HG03066 (cell line): Measurements from ENCODE around the gene PLA2G4A.

Source experiments
- ATAC-seq: cut with Tn5 transposase; IDR thresholded peaks from one replicate; pipeline ENCODE4 v1.9.1; 2021; ENCODE audit warnings: low read depth; ENCODE audit not compliant: unreplicated experiment

PLA2G4A gene

GRCh38 chr1:186966456-186966855 is 137.7 kb downstream of the PLA2G4A start:
- ATAC-seq = no peak

DNA sequence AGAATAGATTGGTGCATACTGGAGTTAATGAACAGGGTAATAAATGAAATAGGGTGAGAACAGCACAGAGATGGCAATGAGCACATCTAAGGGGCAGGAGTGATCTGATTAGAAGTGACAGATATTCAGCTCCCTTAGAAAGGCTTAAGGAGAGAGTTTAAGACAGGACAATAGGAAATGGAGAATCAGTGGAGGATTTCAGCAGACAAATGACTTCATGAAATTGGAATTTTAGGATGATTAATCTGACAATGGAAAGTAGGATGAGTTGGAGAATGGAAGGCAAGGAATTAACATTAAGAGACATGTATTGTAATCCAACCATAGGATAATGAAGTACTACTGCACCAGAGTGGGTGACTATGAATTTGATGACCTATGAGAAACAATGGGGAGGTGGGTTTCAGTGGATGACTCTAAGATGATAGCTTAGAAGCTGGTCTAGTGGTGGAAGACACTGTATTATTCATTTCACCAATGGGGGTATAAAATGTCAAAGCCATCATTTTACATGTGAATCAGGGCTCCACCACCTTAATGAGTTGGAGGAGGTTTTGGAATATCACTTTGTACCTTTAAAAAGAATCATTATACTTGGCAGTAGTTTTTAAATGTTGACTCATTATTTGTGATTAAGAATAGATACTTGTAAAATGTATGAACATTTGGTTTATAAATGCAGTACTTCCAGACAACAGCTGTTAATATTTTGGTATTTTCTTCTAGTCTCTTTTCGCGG is 139.1 kb downstream of the PLA2G4A start:
- no peak for ATAC-seq

DNA sequence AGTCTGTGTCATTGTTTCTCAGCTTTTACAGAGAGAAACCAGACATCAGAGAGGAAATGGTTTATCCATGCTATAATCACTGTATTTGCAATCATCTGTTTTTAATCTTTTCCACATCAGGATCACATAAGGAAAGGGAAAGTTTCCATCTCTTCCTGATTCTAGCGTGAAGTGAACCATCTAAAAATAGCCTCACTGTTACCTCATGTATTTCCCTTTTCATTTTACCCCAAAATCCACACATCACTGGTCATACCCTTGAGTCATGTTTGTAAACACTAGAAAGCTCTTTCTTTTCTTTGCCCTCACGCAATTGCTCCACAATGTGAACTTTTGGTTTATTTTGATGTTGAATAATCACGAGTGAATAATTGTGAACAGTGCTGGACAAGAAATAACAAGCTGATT is 146.0 kb downstream of the PLA2G4A start:
- no peak for ATAC-seq

- no peak for ATAC-seq
These were observed 146.5 kb downstream of the PLA2G4A start for GRCh38 chr1:186975220-186975619.

DNA sequence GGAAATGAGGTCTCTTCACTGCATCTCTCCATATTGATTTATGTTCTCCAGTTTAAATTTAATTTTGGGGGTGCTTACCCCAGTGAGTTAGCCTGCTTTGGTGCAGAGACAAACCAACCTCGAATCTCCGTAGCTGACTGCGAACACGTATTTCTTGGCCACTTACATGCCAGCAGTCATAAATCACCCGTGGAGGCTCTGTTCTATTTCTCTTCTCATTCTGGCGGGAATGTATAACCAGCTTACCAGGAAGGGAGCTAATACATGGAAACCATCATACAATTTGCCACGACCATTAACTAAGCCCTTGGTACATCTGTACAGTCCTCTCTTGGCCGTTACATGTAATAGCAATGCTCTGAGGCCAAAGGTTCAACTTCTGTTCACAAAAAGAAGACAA is 148.0 kb downstream of the PLA2G4A start:
- ATAC-seq = no peak

- no peak for ATAC-seq
These were observed 148.7 kb downstream of the PLA2G4A start for GRCh38 chr1:186977266-186977957.

DNA sequence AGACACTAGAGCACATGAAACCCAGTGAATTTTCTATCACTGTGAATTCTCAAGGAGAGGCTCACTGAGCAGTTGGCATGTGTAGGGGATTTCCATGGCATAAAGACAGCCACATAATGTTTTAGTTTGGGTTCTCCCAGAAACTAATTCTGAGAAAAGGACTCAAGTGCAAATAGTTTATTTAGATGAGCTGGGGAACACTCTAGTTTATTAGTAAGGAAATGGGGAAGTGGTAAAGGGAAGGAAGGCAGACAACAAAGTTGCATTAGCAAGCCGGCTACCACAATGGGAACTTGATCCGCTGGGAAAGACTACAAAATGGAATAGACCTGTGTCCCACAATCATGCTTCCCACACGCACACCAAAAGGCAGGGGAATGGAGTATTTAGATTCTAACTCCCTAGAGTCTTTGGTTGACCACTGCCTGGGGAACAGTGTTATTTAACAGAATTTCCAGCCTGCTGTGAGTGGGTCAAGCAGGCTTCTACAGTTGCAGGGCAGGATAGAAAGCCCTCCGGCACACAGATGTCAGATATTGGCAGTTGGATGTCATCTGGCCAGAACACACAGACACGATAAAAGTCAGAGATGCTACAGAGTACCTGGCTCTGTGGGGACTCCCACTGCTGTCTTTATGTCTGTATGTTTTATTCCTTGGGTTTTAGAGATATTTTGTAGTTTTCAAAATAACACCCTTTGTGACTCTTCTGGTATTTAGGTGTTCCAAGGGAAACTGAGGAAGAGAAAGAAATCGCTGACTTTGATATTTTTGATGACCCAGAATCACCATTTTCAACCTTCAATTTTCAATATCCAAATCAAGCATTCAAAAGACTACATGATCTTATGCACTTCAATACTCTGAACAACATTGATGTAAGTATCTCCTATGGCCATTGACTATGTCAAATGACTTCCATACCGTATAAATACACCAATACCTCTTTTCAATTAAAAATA is 150.1 kb downstream of the PLA2G4A start:
- ATAC-seq = no peak

GRCh38 chr1:186980400-186980799 is 151.7 kb downstream of the PLA2G4A start:
- ATAC-seq = no peak

DNA sequence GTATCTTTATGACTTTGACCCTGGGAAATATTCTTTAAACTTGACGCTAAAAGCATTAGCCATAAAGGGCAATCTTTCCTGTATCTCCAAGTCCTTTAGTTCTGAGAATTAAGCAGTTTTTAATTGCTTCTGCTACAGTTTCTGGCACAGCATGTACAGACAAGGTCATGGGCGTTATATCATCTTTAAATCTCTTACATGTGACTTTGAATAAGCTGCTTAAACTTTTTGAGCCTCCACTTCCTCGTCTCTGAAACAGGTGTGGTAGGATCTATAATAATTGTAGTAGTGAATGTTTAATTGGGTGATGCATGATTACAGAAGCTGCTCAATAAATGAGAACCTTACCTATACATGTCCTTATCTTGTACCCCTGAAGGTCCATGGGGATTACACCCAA is 153.4 kb downstream of the PLA2G4A start:
- no peak for ATAC-seq

DNA sequence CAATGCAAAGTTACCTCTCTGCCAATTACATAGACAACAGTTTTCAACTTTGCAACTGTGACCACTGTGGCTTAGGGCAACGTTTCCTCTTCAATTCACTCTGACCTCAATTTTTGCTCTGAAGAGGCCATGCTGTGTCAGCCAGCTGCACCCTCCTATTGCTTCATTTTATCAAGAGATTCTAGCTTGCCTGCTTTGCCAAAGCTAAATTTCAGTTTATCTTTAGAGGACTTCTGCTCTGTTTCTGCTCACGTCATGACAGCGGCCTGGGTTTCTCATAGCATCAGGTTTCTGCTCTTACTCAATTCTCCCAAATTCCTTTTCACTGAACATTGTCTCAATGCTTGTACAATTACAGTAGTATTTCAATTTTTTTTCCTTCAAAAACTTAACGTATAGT is 154.6 kb downstream of the PLA2G4A start:
- no peak for ATAC-seq

DNA sequence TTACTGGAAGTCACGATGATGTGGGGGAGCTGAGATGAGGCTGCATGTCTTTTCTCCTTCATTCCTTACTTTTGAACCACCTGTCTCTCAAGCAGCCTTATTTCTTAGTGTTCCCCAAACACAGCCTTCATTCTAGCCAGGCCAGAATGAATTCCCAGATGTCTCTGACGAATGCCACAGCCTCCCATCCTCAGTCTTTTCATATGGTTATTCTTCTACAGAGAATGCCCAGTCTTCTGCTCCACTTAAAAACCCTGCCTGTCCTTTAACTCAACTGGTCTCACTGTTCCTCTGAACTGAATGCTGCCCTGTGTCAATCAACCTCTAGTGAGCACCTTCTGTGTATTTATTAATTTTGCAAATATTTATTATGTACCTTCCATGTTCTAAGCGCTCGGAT is 156.2 kb downstream of the PLA2G4A start:
- ATAC-seq = no peak

- ATAC-seq = peak; percentile 83
These were observed 157.2 kb downstream of the PLA2G4A start for GRCh38 chr1:186985889-186986491.

GRCh38 chr1:186987065-186987464 is 158.3 kb downstream of the PLA2G4A start:
- no peak for ATAC-seq

- ATAC-seq = no peak
These were observed 159.0 kb downstream of the PLA2G4A start for GRCh38 chr1:186987769-186988168.

DNA sequence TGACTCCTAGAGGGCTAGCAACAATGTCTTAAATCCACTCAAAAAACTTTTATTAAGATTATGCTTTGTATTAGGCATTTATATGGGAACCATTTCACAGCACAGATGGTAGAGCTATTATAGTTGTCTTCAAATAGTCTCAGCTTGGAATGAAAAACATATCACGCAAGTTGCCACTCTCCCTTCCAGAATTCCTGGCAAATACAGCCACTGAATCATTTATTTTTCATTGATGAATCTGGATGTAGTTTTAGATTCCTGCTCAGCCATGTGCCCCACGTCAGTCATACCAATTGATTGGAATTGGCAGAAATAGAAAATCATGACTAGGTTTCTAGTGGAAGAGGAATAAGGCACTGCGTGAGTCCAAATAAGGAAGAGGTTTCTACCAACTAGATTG is 165.2 kb downstream of the PLA2G4A start:
- ATAC-seq = no peak

DNA sequence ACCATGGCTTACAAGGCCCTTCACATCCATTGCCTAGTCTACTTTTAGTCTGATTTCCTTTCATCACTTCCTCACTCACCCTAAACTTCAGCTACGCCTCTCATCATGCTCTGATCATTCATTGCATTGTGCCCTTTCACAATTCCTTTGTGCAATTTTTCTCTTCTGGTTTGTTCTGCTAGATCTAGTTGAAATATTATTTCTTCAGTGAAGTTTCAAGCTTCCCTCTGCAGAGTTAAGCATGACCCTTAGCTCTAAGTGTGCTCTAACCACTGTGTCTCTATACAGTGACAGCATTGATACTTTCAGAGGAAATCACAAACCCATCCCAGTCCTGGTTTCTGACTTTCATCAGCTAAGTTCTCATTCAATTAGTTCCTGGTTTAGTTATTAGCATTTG is 166.1 kb downstream of the PLA2G4A start:
- peak; percentile 64 for ATAC-seq

GRCh38 chr1:186996816-186997215 is 168.1 kb downstream of the PLA2G4A start:
- no peak for ATAC-seq

DNA sequence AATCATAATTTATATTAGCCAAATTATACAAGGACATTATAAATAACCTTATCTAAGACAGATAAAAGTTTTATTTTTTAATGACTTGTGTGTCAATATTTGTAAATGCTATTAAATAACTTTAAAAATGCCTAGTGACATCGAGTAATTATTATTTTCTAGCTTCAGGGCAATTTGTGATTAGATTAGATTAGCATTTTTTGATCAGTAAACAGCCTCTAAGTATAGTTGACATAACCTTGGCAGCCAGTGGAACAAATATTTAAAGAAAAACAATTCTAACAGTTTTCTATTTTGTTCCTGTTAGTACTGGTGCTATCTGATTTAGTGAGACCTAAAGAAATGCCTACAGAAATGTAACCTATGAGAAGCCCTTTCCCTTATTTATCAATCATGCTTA is 169.1 kb downstream of the PLA2G4A start:
- ATAC-seq = no peak

GRCh38 chr1:186999506-186999905 is 170.8 kb downstream of the PLA2G4A start:
- ATAC-seq = no peak

GRCh38 chr1:187001198-187001889 is 172.6 kb downstream of the PLA2G4A start:
- ATAC-seq = no peak
